Measurements from ENCODE around the gene IBA57. TPM values are rescaled to one million over a fixed set of nuclear protein-coding genes. Genes with fewer than 3 reads are reported as not detected.

IBA57 gene
- total RNA-seq, 5 donors from 2014 or later (not counting 1 experiment from before 2014, with no cell fraction given), result 10.6 to 18.3 (median 12.6) TPM

DNA sequence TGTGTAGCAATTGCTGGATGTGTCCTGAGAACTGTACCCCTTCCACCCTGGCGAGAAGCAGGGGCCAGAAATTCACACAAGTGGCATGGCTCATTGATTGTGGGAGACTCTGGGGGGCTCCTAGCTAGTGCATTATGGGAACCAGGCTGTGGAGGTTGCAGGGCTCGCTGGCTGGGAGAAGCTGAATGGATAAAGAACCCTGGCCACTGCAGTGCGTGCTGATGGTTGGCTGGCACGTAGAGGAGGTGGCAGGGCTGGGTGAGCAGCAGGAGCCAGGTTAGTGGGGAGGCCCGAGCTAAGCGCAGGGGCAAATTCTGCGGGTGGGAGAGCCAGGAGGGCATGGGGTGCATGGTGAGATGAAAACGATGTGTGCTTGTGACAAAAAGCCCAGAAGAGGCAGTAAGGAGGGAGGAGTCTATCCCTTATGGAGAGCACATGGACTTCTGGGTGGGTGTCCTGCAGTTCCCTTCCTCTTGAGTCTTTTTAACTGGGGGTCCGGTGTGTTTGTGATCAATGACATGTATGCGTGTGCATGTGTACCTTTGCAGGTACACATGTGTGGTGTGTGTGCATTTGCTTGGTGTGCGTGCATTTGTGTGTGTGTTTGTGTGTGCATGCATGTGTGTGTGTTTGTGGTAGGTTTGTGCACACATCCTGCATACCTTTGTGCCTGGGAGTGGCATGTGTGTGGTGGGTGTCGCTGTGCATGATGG, 22.0 kb upstream of the IBA57 start:
- H3K9me3 Mint-ChIP-seq, result no peaks in the 10 kb centered on the region
- ChIA-PET POLR2A (no interaction called here), CTCF (no interaction called here)
- Histone ChIP-seq H3K27ac (ENCODE audit: low read length) (no peak overlapping the region), H3K9me3 (no peaks in the 10 kb centered on the region), H3K4me1 (ENCODE audit: control insufficient read depth in 1 of 2, extremely low read depth in 1 of 2, insufficient read depth in 2 of 2, low read length in 2 of 2) (peaks cover 11 to 81% of the 10 kb centered on the region in 2 experiments), H3K36me3 (ENCODE audit: control insufficient read depth in 2 of 2, extremely low read depth in 1 of 2, insufficient read depth in 1 of 2, low read length in 1 of 2) (peaks cover 8 to 35% of the 10 kb centered on the region in 2 donors), H3K4me3 (ENCODE audit: control insufficient read depth in 1 of 2, extremely low read depth in 1 of 2, low read length in 1 of 2) (no peak overlapping the region), H3K27me3 (replicated peaks in 1 of 2; ENCODE audit: control insufficient read depth in 2 of 2, extremely low read depth in 1 of 2, insufficient read depth in 2 of 2, low read length in 1 of 2) (peaks cover 0 to 2% of the 10 kb centered on the region in 2 experiments)
- peak in 2 of 35 experiments; percentile 0 to 12 for DNase-seq
- peaks cover 41 to 47% (median 44%) of the 10 kb centered on the region in 3 donors for H3K4me1 Mint-ChIP-seq
- WGBS (ENCODE audit: insufficient coverage), result 95% methylated on average over 8 of the region's 12 CpGs
- H3K4me3 Mint-ChIP-seq, result peak overlapping the region; percentile 94 to 96 (median 95)
- no peak for ATAC-seq (replicated peaks in 1 of 4)
- peak overlapping the region; percentile 22 to 49 for H3K27ac Mint-ChIP-seq
- no peaks in the 10 kb centered on the region for H3K27me3 Mint-ChIP-seq
- peaks cover 3% of the 10 kb centered on the region for H3K36me3 Mint-ChIP-seq

- DNase-seq (no peak), ATAC-seq (replicated peaks in 1 of 4) (no peak)
- H3K27ac Mint-ChIP-seq, result peak overlapping the region in 1 of 2 donors; percentile 22
- peaks cover 0 to 2% of the 10 kb centered on the region in 2 experiments for H3K27me3 ChIP-seq (replicated peaks in 1 of 2; ENCODE audit: control insufficient read depth in 2 of 2, extremely low read depth in 1 of 2, insufficient read depth in 2 of 2, low read length in 1 of 2)
- no peak overlapping the region for H3K4me3 ChIP-seq (ENCODE audit: control insufficient read depth in 1 of 2, extremely low read depth in 1 of 2, low read length in 1 of 2)
- H3K4me1 Mint-ChIP-seq, result peaks cover 41 to 47% (median 43%) of the 10 kb centered on the region in 3 donors
- peak overlapping the region in 2 of 3 donors; percentile 32 to 95 for H3K4me3 Mint-ChIP-seq
- WGBS (ENCODE audit: insufficient coverage), result 87% methylated on average over 9 of the region's 16 CpGs
- peaks cover 3% of the 10 kb centered on the region for H3K36me3 Mint-ChIP-seq
- ChIA-PET POLR2A (no interaction called here), CTCF (no interaction called here)
- no peaks in the 10 kb centered on the region for H3K9me3 Mint-ChIP-seq
- H3K9me3 ChIP-seq, result no peaks in the 10 kb centered on the region
- peaks cover 11 to 74% of the 10 kb centered on the region in 2 experiments for H3K4me1 ChIP-seq (ENCODE audit: control insufficient read depth in 1 of 2, extremely low read depth in 1 of 2, insufficient read depth in 2 of 2, low read length in 2 of 2)
- no peaks in the 10 kb centered on the region for H3K27me3 Mint-ChIP-seq
- H3K27ac ChIP-seq (ENCODE audit: low read length), result no peak overlapping the region
- peaks cover 8 to 42% of the 10 kb centered on the region in 2 donors for H3K36me3 ChIP-seq (ENCODE audit: control insufficient read depth in 2 of 2, extremely low read depth in 1 of 2, insufficient read depth in 1 of 2, low read length in 1 of 2)
These were observed 21.2 kb upstream of the IBA57 start for GRCh38 chr1:228144193-228144992.

GRCh38 chr1:228144993-228145343, 20.6 kb upstream of the IBA57 start:
- ChIA-PET POLR2A (no interaction called here), CTCF (no interaction called here)
- H3K4me3 Mint-ChIP-seq, result peak overlapping the region in 1 of 3 donors; percentile 95
- Histone ChIP-seq H3K27ac (ENCODE audit: low read length) (no peak overlapping the region), H3K9me3 (no peaks in the 10 kb centered on the region), H3K27me3 (replicated peaks in 1 of 2; ENCODE audit: control insufficient read depth in 2 of 2, extremely low read depth in 1 of 2, insufficient read depth in 2 of 2, low read length in 1 of 2) (peaks cover 0 to 2% of the 10 kb centered on the region in 2 experiments), H3K4me1 (ENCODE audit: control insufficient read depth in 1 of 2, extremely low read depth in 1 of 2, insufficient read depth in 2 of 2, low read length in 2 of 2) (peaks cover 11 to 71% of the 10 kb centered on the region in 2 experiments), H3K36me3 (ENCODE audit: control insufficient read depth in 2 of 2, extremely low read depth in 1 of 2, insufficient read depth in 1 of 2, low read length in 1 of 2) (peaks cover 8 to 47% of the 10 kb centered on the region in 2 donors), H3K4me3 (ENCODE audit: control insufficient read depth in 1 of 2, extremely low read depth in 1 of 2, low read length in 1 of 2) (no peak overlapping the region)
- peaks cover 39 to 41% (median 41%) of the 10 kb centered on the region in 3 donors for H3K4me1 Mint-ChIP-seq
- DNase-seq, result peak in 1 of 35 experiments; percentile 21
- H3K27me3 Mint-ChIP-seq, result no peaks in the 10 kb centered on the region
- peaks cover 3% of the 10 kb centered on the region for H3K36me3 Mint-ChIP-seq
- H3K9me3 Mint-ChIP-seq, result no peaks in the 10 kb centered on the region
- ATAC-seq (replicated peaks in 1 of 4), result no peak
- no peak overlapping the region for H3K27ac Mint-ChIP-seq
- 90% methylated on average over 7 of the region's 8 CpGs for WGBS (ENCODE audit: insufficient coverage)

DNA sequence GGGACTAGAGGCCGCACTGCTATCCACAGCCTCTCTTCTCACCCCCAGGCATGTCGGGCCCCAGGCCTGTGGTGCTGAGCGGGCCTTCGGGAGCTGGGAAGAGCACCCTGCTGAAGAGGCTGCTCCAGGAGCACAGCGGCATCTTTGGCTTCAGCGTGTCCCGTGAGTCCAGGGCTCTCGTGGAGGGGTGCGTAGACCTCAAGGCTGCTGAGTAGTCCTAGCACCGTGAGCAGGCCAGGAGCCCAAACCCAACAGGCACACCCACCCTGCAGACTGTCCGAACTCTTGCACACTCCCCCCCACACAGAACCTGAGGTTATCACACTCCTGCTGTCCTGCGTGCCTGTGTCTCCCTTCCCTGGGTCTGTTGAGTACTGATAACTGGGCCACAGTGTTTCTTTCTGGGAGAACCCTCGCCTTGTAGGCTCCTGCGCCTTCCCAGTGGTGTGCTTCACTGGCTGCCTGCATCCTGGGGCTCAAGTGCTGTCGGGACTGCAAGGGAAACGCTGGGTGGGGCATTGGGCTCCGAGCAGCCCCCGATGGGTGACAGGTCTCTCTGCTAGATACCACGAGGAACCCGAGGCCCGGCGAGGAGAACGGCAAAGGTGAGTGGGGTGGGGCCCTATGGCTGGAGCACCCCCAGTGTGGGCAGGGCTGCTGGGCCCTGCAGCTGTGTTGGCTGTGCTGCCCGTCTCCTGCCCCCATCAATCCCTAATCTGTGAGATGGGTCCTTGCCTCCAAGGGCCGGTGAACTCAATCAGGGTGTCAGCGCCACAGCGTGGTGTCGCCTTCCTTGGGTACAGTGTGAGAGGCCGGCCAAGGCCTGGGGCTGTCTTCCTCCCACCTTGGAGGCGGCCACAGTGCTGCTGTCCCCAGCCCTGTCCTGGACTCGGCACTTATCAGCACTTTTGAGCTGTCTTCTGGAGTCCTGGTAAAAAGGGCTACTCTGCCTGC, 19.9 kb upstream of the IBA57 start:
- H3K9me3 Mint-ChIP-seq, result no peaks in the 10 kb centered on the region
- no peaks in the 10 kb centered on the region for H3K27me3 Mint-ChIP-seq
- no peak for ATAC-seq (replicated peaks in 1 of 4)
- no peak overlapping the region for H3K27ac ChIP-seq (ENCODE audit: low read length)
- H3K36me3 Mint-ChIP-seq, result peaks cover 3% of the 10 kb centered on the region
- H3K4me3 Mint-ChIP-seq, result no peak overlapping the region
- H3K27me3 ChIP-seq (replicated peaks in 1 of 2; ENCODE audit: control insufficient read depth in 2 of 2, extremely low read depth in 1 of 2, insufficient read depth in 2 of 2, low read length in 1 of 2), result peaks cover 0 to 2% of the 10 kb centered on the region in 2 experiments
- CTCF ChIA-PET, result no interaction called here
- no peak overlapping the region for H3K4me3 ChIP-seq (ENCODE audit: control insufficient read depth in 1 of 2, extremely low read depth in 1 of 2, low read length in 1 of 2)
- peaks cover 11 to 68% of the 10 kb centered on the region in 2 experiments for H3K4me1 ChIP-seq (ENCODE audit: control insufficient read depth in 1 of 2, extremely low read depth in 1 of 2, insufficient read depth in 2 of 2, low read length in 2 of 2)
- peak in 1 of 35 experiments; percentile 22 for DNase-seq
- H3K27ac Mint-ChIP-seq, result no peak overlapping the region
- POLR2A ChIA-PET, result no interaction called here
- no peaks in the 10 kb centered on the region for H3K9me3 ChIP-seq
- peaks cover 8 to 49% of the 10 kb centered on the region in 2 donors for H3K36me3 ChIP-seq (ENCODE audit: control insufficient read depth in 2 of 2, extremely low read depth in 1 of 2, insufficient read depth in 1 of 2, low read length in 1 of 2)
- WGBS (ENCODE audit: insufficient coverage), result 90% methylated on average over 25 of the region's 31 CpGs
- peaks cover 39 to 41% (median 41%) of the 10 kb centered on the region in 3 donors for H3K4me1 Mint-ChIP-seq

- Histone ChIP-seq H3K36me3 (ENCODE audit: control insufficient read depth in 2 of 2, extremely low read depth in 1 of 2, insufficient read depth in 1 of 2, low read length in 1 of 2) (peaks cover 8 to 49% of the 10 kb centered on the region in 2 donors), H3K27me3 (replicated peaks in 1 of 2; ENCODE audit: control insufficient read depth in 2 of 2, extremely low read depth in 1 of 2, insufficient read depth in 2 of 2, low read length in 1 of 2) (peaks cover 0 to 2% of the 10 kb centered on the region in 2 experiments), H3K4me1 (ENCODE audit: control insufficient read depth in 1 of 2, extremely low read depth in 1 of 2, insufficient read depth in 2 of 2, low read length in 2 of 2) (peaks cover 7 to 60% of the 10 kb centered on the region in 2 experiments), H3K27ac (ENCODE audit: low read length) (no peak overlapping the region), H3K9me3 (no peaks in the 10 kb centered on the region), H3K4me3 (ENCODE audit: control insufficient read depth in 1 of 2, extremely low read depth in 1 of 2, low read length in 1 of 2) (no peak overlapping the region)
- DNase-seq, result no peak
- no peak overlapping the region for H3K4me3 Mint-ChIP-seq
- peaks cover 33 to 36% (median 35%) of the 10 kb centered on the region in 3 donors for H3K4me1 Mint-ChIP-seq
- H3K9me3 Mint-ChIP-seq, result no peaks in the 10 kb centered on the region
- H3K36me3 Mint-ChIP-seq, result peaks cover 3% of the 10 kb centered on the region
- no peak for ATAC-seq (replicated peaks in 1 of 4)
- CTCF ChIA-PET, result no interaction called here
- POLR2A ChIA-PET, result no interaction called here
- 91% methylated on average over 13 of the region's 18 CpGs for WGBS (ENCODE audit: insufficient coverage)
- no peaks in the 10 kb centered on the region for H3K27me3 Mint-ChIP-seq
- H3K27ac Mint-ChIP-seq, result no peak overlapping the region
These were observed 19.0 kb upstream of the IBA57 start for GRCh38 chr1:228146417-228147150.

Measured in T-cell (primary cell).